Progenitor cell of endocrine pancreas (in vitro differentiated cells): ENCODE results near the gene PPARD. TPM values are rescaled to one million over a fixed set of nuclear protein-coding genes. Genes with fewer than 3 reads are reported as not detected.
A peak's percentile ranks its signal among the peaks of the same experiment; 100 is the strongest.

Experiments used
- DNase-seq: peaks from one replicate; pipeline ENCODE4 v3.0.0; 2021; ENCODE audit warnings: low spot score; ENCODE audit not compliant: unreplicated experiment
- H3K27ac Mint-ChIP-seq: 2 replicates; pipeline ENCODE4 v1.8.0; 2021; ENCODE audit warnings: mild to moderate bottlenecking, moderate library complexity, mixed read lengths
- H3K27me3 Mint-ChIP-seq: 2 replicates; pipeline ENCODE4 v1.8.0; 2021; ENCODE audit warnings: mixed read lengths
- H3K36me3 Mint-ChIP-seq: 2 replicates; pipeline ENCODE4 v1.8.0; 2022; ENCODE audit warnings: mixed read lengths; ENCODE audit not compliant: insufficient read depth
- H3K4me1 Mint-ChIP-seq: 2 replicates; pipeline ENCODE4 v1.8.0; 2021; ENCODE audit warnings: low read depth, mixed read lengths
- H3K4me3 Mint-ChIP-seq: 2 replicates; pipeline ENCODE4 v1.8.0; 2021; ENCODE audit warnings: low read depth, mild to moderate bottlenecking, moderate library complexity, mixed read lengths
- H3K9me3 Mint-ChIP-seq: 2 replicates; pipeline ENCODE4 v1.8.0; 2021; ENCODE audit warnings: low read depth, mixed read lengths
- CTCF ChIP-seq: fragments of 200-600 bp; sonication (generic); IDR thresholded peaks from one replicate; pipeline ENCODE4 v1.5.0; 2021; ENCODE audit warnings: antibody characterized with exemption, mild to moderate bottlenecking; ENCODE audit not compliant: unreplicated experiment
- total RNA-seq: library from RNA; stranded (reverse); gene quantifications from 2 replicates; pipeline ENCODE4 v1.2.1, GENCODE V29; 2021

The PPARD gene
- total RNA-seq, 1 donor from 2014 or later: 13.9 TPM

- Mint-ChIP-seq H3K4me3 (peak overlapping the region; percentile 52), H3K36me3 (peaks cover 13% of the 10 kb centered on the region), H3K27me3 (peaks cover 19% of the 10 kb centered on the region), H3K27ac (no peak overlapping the region), H3K4me1 (peaks cover 13% of the 10 kb centered on the region), H3K9me3 (no peaks in the 10 kb centered on the region)
- no peak for DNase-seq
- TF ChIP-seq CTCF: no peak
These were observed 112.2 kb downstream of the PPARD start for GRCh38 chr6:35454391-35455110.

- H3K4me1 Mint-ChIP-seq: peaks cover 11% of the 10 kb centered on the region
- no peak overlapping the region for H3K27ac Mint-ChIP-seq
- H3K4me3 Mint-ChIP-seq: no peak overlapping the region
- no peak for DNase-seq
- no peaks in the 10 kb centered on the region for H3K9me3 Mint-ChIP-seq
- no peak for TF ChIP-seq CTCF
- peaks cover 18% of the 10 kb centered on the region for H3K36me3 Mint-ChIP-seq
- H3K27me3 Mint-ChIP-seq: peaks cover 3% of the 10 kb centered on the region
These were observed 115.5 kb downstream of the PPARD start for GRCh38 chr6:35457907-35458306.

- Mint-ChIP-seq H3K27ac (no peak overlapping the region), H3K36me3 (peaks cover 7% of the 10 kb centered on the region)
- TF ChIP-seq CTCF: no peak
These were observed 118.9 kb downstream of the PPARD start for GRCh38 chr6:35461270-35461669.

GRCh38 chr6:35463292-35463691 lies 120.9 kb downstream of the PPARD start:
- no peaks in the 10 kb centered on the region for H3K9me3 Mint-ChIP-seq
- H3K27me3 Mint-ChIP-seq: no peaks in the 10 kb centered on the region
- H3K4me1 Mint-ChIP-seq: peaks cover 6% of the 10 kb centered on the region
- peaks cover 7% of the 10 kb centered on the region for H3K36me3 Mint-ChIP-seq
- no peak for DNase-seq
- no peak for TF ChIP-seq CTCF
- no peak overlapping the region for H3K27ac Mint-ChIP-seq
- no peak overlapping the region for H3K4me3 Mint-ChIP-seq

More at GRCh38 chr6:35461270-35461669, 118.9 kb downstream of the PPARD start:
- H3K9me3 Mint-ChIP-seq: no peaks in the 10 kb centered on the region
- no peak for DNase-seq
- H3K4me1 Mint-ChIP-seq: peaks cover 8% of the 10 kb centered on the region
- H3K27me3 Mint-ChIP-seq: no peaks in the 10 kb centered on the region
- no peak overlapping the region for H3K4me3 Mint-ChIP-seq

GRCh38 chr6:35465646-35466045 lies 123.3 kb downstream of the PPARD start:
- no peak overlapping the region for H3K27ac Mint-ChIP-seq

More at GRCh38 chr6:35465646-35466045, 123.3 kb downstream of the PPARD start:
- Mint-ChIP-seq H3K27me3 (no peaks in the 10 kb centered on the region), H3K36me3 (peaks cover 14% of the 10 kb centered on the region), H3K4me1 (peaks cover 20% of the 10 kb centered on the region), H3K9me3 (no peaks in the 10 kb centered on the region), H3K4me3 (no peak overlapping the region)
- no peak for DNase-seq
- TF ChIP-seq CTCF: no peak
